SU-DHL-6 (cell line): ENCODE results near the gene BRDT.

Source experiments
- CTCF ChIP-seq: fragments of 200-600 bp; sonication (generic); IDR thresholded peaks from one replicate; pipeline ENCODE4 v1.5.1; 2017; ENCODE audit warnings: antibody characterized with exemption, mild to moderate bottlenecking, low read length, moderate library complexity; ENCODE audit not compliant: insufficient read depth, poor library complexity, severe bottlenecking
- EZH2phosphoT487 ChIP-seq: fragments of 200-600 bp; sonication (generic), shearing (Covaris generic); conservative IDR thresholded peaks from 2 replicates; pipeline ENCODE4 v1.6.1; 2018; ENCODE audit warnings: mild to moderate bottlenecking, antibody characterized with exemption, low read length, moderate library complexity, mixed read lengths

GRCh38 chr1:92045766-92046495 lies 96.7 kb downstream of the BRDT start:
- TF ChIP-seq CTCF, result no peak
- TF ChIP-seq EZH2phosphoT487, result no peak
